Fibroblast of peridontal ligament (primary cell): ENCODE data around the gene COASY.

Experiments used
- DNase-seq: peaks from one replicate; pipeline ENCODE4 v3.0.0-alpha.2; 2010; ENCODE audit errors: extremely low read depth

The COASY gene

DNA sequence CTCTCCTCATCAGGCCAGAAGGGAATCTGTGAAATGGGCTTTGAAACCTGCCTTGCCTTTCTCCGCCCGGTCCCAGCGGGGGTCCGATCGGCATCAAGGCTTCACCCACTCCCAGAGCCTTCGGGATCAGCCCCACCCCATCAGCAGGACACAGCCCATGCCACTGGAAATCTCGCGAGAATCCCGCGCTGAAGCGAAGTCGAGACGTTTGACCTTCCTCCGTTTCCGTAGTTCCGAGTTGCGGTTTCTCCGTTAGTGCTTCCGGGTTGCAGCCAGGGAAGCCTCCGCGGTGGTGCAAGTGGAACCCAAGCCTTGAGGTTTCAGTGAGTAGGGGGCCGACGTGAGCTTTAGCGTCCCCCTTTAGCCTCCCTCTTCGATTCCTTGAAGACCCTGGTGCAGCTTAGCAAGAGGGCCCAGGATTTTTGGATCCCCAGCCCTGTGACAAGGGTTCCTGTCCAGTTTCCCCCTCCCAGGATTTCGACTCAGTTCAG is at the start of gene COASY:
COASY (plus strand) TSS at position 252 of the 491 bp plus-strand sequence. CDS start 475 bp downstream, outside the sequence.
- DNase-seq, result peak; percentile 99

DNA sequence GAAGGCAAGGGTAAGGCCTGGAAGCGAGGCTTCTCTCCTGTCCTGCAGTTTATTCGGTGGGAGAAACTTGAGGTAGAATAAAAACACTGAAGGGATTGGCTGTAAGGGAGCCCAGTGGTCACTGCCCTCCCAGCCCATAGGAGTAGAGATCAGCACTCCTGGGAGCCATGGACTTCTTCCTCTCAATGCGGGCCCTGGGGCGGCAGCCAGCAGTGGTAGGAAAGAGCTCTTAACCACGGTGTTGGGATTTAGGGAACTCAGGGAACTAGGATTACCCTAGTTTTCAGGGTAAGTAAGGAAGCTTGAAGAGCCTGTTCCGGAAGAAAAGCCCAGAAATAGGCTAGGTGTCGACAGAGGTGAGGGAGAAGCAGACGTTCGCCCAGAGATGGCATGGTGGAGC is 49.7 kb upstream of the COASY start:
- no peak for DNase-seq

DNA sequence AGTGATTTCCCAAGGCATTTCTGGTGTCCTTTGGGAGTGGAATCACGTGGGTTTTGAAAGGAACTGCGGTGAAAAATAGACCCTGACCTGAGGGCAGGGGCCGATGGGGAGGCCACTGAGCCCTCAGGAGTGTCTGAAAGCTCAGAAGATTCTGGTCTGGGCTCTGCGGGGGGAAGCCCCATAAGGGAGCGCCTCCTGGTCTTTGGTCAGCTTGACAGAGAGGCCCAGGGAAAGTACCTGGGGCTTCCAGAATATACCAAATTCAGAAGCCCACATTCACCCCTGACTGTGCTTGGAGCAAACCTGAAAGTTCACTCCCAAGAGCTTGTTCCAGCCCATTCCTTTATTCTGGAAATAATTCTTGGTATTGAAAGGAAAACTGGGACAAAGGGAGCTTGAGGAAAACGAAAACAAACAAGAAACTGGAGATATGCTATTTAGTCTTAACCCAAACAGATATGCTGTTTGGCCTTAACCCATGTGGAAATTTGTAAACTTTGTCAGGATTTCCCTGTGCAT is 49.2 kb upstream of the COASY start:
- peak; percentile 81 for DNase-seq

DNA sequence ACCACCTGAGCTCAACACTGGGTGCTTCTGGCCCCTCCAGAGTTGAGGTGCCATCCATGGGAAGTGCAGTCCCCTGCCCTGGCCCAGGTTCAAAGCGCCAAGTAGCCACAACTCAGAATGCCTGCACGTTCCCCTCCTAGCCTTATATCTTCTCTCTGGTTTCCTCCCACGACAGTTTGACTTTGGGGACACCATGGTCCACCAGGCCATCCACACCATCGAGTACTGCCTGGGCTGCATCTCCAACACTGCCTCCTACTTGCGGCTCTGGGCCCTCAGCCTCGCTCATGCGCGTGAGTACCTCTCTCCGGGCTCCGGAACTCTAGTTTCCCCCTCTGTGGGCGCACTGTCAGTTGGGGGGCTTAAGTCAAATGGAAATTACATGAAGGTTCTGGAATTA is 48.3 kb upstream of the COASY start:
- no peak for DNase-seq

DNA sequence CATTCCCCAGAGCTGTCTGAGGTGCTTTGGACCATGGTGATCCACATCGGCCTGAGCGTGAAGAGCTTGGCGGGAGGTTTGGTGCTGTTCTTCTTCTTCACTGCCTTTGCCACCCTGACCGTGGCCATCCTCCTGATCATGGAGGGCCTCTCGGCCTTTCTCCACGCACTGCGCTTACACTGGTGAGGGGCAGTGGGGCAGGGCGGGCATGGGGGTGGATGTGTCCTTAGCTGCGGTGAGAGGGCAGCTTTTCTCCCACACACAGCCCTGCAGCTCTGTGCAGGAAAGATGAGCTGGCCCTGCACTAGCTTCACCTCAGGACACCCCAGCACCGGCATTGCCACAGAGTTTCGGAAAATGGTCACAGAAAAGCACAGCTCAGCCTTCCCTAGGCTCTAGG is 47.7 kb upstream of the COASY start:
- no peak for DNase-seq

DNA sequence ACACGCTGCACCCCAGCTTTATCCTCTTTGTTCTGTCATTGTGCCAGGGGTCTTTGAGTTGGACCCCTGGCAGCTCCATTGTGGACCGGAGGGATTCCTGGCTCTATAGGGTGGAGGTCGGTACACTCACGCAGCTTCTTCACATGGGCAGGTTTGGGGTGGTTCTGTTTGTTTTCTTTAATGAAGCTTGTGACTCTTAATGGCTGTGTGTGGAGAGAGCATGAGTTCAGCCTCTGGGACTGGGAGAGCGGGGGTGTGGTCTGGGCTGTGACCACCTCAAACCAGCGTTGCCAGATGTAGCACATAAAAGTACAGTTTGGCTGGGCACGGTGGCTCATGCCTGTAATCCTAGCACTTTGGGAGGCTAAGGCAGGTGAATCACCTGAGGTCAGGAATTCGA is 47.1 kb upstream of the COASY start:
- no peak for DNase-seq

DNA sequence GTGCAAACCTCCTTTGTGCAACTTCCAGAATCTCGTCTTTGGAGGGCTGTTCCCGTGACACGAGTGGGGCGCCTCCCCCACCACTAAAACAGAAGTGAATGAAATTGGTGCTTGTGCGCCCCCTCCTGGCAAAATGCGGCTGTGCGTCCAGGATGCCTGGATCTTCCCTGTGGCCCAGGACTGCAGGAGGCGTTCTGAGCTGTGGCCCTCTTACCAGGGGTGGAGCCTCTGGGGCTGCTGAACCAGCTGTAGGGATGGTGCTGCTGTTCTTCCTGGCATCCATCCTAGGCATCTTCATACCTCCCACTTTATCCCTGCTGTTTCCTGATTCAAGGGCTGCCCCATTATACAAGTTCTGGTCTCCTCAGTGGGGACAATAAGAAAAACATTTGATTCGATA is 44.4 kb upstream of the COASY start:
- peak; percentile 96 for DNase-seq

DNA sequence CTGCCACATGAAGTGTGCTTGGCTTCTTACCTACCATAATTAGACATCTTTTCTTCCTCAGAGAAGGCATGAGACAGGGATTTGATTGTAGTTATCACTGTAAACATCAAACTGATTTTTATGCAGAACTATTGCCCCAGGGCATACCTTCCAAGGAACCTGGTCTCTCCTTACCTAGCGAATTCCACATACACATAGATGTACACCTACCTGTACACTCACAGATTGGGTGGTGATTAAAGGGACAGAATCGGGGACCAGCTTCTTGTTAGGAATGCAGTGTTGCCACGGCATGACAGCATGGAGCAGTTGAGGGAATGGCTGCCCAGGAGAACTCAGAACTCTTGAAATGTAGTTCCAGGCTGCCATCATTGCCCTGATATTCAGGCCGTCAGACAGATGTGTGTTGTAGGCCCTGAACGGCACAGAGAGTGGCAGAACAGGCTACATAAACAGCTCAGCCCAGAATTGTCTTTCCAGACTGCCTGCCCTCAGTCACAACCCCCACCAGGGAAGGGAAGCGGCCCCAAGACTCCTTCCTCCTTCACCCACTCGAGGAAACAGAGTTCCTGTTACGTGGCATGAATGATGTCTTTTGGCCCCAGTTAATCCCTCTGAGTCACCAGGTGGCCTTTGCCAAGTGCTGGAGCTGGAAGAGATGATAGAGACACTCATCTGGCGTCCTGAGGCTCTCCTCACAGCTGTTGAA is 43.7 kb upstream of the COASY start:
- peak; percentile 97 for DNase-seq

DNA sequence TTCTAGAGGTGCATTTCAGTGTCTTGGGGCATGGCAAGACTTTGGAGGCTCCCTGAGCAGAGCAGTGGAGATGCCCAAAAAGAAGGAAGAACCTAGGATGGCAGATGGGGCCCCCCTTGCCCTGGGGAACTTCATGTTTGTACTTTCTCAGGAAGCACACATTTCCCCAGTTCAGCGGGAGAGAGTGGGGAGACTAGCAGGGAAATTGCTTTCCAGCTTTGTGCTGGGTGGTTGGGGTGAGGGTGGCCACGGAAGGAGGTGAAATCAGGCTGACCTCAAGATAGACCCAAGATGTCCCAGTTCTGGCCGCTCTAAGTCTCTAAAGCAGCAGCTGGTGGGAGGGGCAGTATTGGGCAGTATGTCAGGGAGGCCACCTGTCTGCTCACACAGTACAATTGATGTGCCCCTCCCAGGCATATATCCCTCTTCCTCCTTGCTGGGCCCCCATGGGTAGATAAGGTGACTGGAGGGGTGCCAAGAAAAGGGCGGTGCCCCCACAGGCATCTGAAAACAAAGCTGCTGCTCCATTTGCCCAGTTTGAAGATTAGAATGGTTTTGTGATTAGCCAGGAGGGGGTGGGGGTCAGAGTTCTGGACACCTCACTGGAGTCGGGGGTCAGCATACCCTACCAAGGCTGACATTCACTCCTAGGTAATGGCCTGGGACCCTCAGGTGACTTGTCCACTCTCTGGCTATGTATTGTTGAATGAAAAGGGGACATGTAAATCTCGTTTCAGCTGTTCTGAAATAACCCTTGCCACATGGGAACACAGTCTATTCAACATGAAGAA is 43.0 kb upstream of the COASY start:
- peak; percentile 35 for DNase-seq

DNA sequence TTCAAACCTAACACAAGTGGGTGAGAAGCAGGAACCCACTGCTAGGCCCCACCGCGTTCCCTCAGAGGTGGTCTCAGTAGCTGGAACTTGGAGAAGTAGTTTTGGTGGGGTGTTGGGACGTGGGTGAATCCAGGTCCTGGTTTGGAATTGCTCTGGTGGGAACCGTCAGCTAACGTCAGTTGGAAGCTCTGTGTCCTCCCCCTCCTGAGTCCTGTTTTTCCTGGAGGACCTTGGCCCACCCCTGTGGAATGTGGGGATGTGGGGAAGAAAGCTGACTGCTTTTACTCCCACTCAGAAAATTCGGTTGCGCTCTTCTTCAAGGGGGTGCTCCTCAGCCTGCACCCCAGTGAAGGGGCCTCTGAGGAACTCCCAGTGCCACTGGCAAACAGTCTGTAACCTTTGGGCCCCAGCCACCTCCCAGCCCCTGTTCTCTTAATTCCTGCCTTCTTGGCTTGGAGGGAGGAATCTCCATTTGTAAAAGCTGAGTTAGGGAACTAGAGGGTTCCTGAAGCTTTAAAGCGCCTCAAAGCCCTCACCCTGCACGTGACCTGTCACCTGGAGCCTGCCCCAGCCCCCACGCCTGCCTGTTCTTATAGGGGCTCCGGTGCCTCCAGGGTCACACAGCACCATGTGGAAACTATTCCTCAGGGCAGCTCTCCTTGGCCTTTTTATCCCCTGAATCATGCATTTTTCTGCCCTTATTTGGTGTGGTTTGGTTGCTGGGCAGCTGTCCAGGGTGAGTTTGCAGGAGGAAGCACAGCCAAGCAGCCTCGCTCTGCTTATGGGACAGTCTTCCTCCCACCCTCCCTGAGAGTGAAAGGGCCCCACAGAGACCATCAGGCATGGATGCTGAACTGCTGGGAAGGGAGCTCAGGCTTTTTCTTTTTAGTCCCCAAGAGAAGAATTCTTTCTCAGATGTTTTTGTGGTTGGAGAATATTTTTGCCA is 42.1 kb upstream of the COASY start:
- peak; percentile 100 for DNase-seq

DNA sequence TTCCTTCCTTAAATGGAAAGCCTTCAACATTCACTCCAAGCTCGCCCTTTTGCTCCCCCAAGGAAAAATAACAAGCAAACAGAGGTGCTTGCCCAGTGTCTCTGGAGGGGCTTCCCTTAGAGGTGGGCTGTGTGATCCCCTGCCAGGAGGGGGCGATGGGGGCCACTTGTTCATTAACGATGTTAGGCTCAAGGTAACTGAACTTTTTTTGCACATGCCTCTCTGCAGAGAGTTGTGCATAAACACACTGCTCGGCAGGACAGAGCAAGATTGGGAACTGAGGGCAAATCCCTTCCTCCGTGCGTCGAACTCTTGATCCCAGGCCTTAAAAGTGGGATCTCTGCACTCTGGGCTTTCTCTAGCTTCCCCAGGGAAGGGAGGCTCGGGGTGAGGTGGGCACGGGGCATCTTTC is 41.4 kb upstream of the COASY start:
- no peak for DNase-seq

DNA sequence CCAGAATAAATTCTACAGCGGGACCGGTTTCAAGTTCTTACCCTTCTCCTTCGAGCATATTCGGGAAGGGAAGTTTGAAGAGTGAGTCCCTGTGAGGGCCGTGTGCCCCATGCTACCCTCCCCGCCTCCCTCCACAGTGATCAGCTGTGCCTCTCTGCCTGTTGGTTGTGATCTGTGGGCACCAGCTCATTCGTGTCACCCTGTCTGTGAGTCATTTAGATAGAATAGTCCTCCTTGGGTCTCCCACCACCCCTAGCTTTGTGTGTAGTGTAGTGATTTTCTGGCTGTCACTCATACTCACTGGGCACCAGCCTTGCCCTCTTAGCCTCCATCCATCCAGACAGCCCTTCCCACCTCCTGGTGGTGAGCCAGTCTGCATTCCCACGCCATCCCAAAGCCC is 40.9 kb upstream of the COASY start:
- DNase-seq, result peak; percentile 27

DNA sequence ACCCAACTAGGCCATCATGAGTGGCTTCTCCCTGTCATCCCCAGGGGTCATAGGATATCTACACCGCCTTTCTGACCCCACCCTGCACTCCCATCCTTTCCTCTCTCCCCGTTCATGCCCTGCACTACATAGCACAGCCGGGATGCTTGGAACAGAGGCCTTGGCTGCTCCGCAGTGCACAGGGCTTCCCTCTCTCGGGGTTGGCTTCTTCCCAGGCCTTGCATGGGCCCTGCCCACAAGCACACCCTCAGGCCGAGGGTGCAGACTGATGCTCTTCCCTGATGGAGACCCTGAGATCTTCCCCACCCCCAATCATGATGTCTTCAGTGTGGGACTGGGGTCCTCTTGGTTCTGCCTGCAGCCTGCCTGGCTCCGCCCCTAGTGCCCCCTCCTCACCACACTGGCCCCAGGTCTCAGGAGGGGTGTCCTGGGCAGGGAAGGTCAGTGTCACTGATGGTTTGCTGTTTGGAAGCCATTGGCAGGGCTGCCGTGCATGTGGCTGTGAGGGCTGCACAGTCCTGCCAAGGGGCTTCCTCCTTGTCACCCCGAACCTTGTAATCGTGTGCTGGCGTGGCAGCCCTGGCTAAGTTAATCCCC is 40.2 kb upstream of the COASY start:
- DNase-seq, result peak; percentile 49

DNA sequence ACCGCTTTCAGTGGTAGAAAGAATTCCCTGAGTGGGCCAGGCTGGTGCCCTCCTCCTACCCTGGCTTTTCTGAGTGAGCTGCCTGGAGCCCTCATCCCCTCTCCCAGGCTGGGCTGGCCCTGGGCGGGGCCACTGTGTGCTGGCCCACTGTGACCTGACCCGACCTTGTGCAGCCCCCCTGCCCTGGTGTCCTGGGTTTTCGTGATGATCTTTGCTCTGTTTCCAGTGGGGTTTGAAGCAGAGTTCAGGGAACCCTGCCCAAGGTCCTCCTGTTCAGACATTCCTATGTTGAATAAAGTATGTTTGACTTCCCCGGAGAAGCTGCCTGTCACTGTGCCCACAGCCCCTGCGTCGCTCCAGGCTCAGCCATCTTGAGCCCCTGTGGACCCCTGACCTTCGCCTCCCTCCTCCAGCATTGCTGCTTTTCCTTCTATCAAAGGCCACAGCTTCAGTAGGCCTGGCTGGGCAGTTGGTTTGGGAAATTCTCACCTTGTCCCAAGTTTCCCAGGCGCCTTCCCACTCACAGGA is 39.6 kb upstream of the COASY start:
- no peak for DNase-seq

DNA sequence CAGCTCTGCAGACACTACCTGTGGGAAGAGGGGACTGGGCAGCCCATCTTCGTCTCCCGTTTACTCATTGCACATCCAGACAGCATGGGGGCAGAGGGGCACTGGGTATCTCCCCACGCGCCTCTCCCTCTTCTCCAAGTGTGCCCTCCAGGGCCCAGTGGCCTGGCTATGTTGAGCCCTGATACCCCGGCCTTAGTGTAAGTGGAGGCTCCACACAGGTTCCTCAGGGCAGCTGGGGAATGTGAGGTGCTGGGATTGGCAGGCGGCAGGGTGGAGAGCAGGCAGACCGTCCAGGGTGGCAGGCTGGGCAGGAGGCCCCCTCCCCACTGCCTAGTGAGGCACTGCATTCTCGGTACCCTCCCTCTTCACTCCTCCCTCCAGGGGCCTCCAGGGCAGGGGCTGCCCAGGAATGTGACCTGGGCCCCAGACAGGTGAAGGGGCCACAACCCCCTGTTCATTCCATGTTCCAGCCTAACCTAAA is 39.1 kb upstream of the COASY start:
- no peak for DNase-seq

DNA sequence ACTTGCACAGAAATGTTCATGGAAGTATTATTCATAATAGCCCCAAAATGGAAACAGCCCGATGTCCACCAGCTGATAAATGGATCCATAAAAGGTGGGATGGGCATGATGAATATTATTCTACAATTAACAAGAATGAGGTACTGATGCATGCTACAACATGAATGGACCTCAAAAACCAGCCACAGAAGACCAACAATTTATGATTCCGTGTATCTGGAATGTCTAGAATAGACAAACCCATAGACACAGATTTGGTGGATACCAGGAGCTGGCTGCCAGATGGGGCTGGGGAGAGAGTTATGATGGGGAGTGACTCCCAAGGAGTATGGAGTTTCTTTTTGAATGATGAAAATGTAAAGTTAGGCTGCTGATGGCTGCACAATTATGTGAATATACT is 36.7 kb upstream of the COASY start:
- DNase-seq, result peak; percentile 80

DNA sequence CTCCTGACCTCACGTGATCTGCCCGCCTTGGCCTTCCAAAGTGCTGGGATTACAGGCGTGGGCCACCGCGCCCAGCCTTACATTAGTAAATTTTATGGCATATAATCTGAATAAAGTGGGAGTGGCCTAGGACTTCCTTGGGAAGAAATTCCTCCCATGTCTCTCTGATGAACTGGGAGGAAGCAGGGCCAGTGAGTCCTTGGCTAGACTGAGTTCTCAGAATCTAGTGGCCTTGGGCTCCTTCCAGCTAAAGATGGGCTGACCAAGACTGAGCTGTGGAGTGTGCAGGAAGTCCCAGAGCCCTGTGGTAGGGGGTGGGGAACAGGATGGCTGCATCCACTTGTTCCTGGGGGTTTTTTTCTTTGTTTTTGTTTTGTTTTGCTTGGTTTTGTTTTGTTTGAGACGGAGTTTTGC is 35.9 kb upstream of the COASY start:
- peak; percentile 35 for DNase-seq

DNA sequence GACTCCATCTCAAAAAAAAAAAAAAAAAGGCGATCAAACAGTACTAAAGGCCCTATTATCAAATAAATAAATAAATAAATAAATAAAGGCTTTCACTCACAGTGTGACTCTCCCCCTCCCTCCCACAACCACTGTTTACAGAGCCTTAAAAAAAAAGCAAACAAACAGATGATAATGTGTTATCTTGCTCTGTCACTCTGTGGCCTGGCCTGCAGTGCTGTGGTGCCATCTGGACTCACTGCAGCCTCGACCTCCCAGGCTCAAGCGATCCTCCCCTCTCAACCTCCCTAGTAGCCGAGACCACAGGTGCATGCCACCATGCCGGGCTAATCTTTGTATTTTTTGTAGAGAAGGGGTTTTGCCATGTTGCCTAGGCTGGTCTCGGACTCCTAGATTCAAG is 34.0 kb upstream of the COASY start:
- no peak for DNase-seq

DNA sequence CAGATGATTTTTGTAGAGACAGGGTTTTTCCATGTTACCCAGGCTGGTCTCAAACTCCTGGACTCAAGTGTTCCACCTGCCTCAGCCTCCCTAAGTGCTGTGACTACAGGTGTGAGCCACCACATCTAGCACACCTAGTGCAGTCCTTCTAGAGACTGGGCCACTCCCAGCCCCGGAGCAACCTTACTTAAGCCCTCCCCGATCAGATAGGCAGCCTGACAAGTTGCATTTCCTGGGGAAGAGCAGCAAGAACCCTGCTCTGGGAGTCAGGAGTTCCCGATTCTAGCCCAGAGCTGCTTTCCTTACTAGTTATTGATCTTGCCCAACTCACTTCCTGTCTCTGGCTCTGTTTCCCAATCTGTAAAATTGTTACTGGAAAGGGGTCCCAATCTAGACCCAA is 32.9 kb upstream of the COASY start:
- no peak for DNase-seq

DNA sequence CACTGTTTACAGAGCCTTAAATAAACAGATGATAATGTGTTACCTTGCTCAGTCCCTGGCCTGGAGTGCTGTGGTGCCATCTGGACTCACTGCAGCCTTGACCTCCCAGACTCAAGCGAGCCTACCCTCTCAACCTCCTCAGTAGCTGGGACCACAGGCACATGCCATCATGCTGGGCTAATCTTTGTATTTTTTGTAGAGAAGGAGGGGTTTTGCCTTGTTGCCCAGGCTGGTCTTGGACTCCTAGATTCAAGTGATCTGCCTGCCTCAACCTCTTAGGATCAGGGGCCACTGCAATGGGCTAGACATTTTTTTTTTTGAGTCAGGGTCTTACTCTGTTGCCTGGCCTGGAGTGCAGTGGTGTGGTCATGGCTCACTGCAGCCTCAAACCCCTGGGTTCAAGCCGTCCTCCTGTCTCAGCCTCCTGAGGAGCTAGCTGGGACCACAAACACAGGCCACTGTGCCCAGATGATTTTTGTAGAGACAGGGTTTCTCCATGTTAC is 30.9 kb upstream of the COASY start:
- DNase-seq, result no peak
